Heart right ventricle (tissue), 16 donors: ENCODE results near the gene STK26. TPM values are rescaled to one million over a fixed set of nuclear protein-coding genes. Genes with fewer than 3 reads are reported as not detected.

Source experiments
- ATAC-seq, 8 donors: fragments of 200-7000 bp; cut with Tn5 transposase; one replicate each; pipeline ENCODE4 v1.9.1; 2020; ENCODE audit warnings: mild to moderate bottlenecking in 8 of 8, moderate library complexity in 8 of 8, moderate number of reproducible peaks in 1 of 8
- DNase-seq, 2 donors: peaks; one replicate each; pipeline ENCODE4 v3.0.0-alpha.2; 2020
- H3K27ac ChIP-seq, 10 donors: fragments of 200-600 bp; sonication (generic) in 2 of 10; one replicate each; pipeline versions ENCODE4 v1.5.0 to v1.8.0; 2020 to 2022; ENCODE audit warnings: mild to moderate bottlenecking in 3 of 10
- H3K27me3 ChIP-seq, 7 donors: fragments of 200-600 bp; one replicate each; pipeline ENCODE4 v1.8.0; 2021 to 2022; ENCODE audit warnings: mild to moderate bottlenecking in 2 of 7
- H3K36me3 ChIP-seq, 9 donors: fragments of 200-600 bp; sonication (generic) in 1 of 9; one replicate each; pipeline versions ENCODE4 v1.5.0 to v1.8.0; 2020 to 2022; ENCODE audit warnings: mild to moderate bottlenecking in 2 of 9
- H3K4me1 ChIP-seq, 9 donors: fragments of 200-600 bp; sonication (generic) in 1 of 9; one replicate each; pipeline versions ENCODE4 v1.5.0 to v1.8.0; 2020 to 2022; ENCODE audit warnings: mild to moderate bottlenecking in 4 of 9
- H3K4me3 ChIP-seq, 10 donors: fragments of 200-600 bp; sonication (generic) in 2 of 10; one replicate each; pipeline versions ENCODE4 v1.5.0 to v1.8.0; 2020 to 2022; ENCODE audit warnings: mild to moderate bottlenecking in 7 of 10, moderate library complexity in 2 of 10
- H3K9me3 ChIP-seq, 11 donors: fragments of 200-600 bp in 10 of 11; sonication (generic) in 2 of 11; one replicate each; pipeline versions ENCODE4 v1.5.0 to v1.8.0; 2013 to 2022; ENCODE audit warnings: mild to moderate bottlenecking in 2 of 11, control low read depth in 1 of 11, moderate library complexity in 1 of 11
- WGBS, 2 donors: extraction: QIAGEN DNeasy Blood & Tissue Kit; methylation state at CpG; one replicate each; pipeline ENCODE4 v1.1.7; 2013; ENCODE audit warnings: inconsistent platforms in 1 of 2; 5-methylcytosine and 5-hydroxymethylcytosine counted together
- intact Hi-C, 10 donors: fragments of 100-400 bp; cut with DNase I; formaldehyde crosslinking; loops; one replicate each; pipeline versions ENCODE4 v1.11.1 to v1.14.2; 2022
- polyA plus RNA-seq, 2 donors: library from polyadenylated mRNA; stranded (reverse); fragments of 200-250 nt; gene quantifications; one replicate each; pipeline ENCODE4 v1.2.3, GENCODE V29; 2013
- total RNA-seq, 10 donors: library from RNA; stranded (reverse); fragmentation: NEBNext Ultra II Directional in 3 of 10; extraction: Animal tissue kit (Norgen Biotek cat#: 25700) in 3 of 10; gene quantifications; one replicate each; pipeline versions ENCODE4 v1.2.1 to v1.2.4, GENCODE V29; 2021 to 2023
- TF ChIP-seq, protein P1 (sequence below), 9 donors: fragments of 200-600 bp; sonication (generic) in 2 of 9; IDR thresholded peaks; one replicate each; pipeline versions ENCODE4 v1.5.0 to v1.8.0; 2021 to 2022; ENCODE audit warnings: antibody characterized with exemption in 9 of 9, mild to moderate bottlenecking in 5 of 9, moderate library complexity in 1 of 9
- donor health status: Arrhythmogenic right ventricular cardiomyopathy.
- donor health status: ischemic (EF 13 %, LVEDD 7.1; RV severe dilation, severe dysfunction).
- donor health status: healthy with polysubstance abuse.
- donor health status: DM: no; HTN: yes; CAD: no.
- donor health status: DM: no; HTN: no; CAD: no.
- donor health status: ischemic (EF 25% LVEDD 6.9; RV normal size, moderate dysfunction).
- donor health status: ischemic (EF 25% LVEDD 5.7; RV mildly dilated, moderate dysfunction).
- donor health status: healthy.
- donor health status: DM: yes; HTN: yes; CAD: no.
- donor health status: Ischemic cardiomyopathy.
- donor health status: ischemic (EF 35%, LVEDD 5.7; RV mildly dilated, moderate dysfunction).
- donor health status: nonischemic (EF 11% LVEDD 7.7; RV severe dilation, severe dysfunction).
- donor health status: DM: yes; HTN: yes; CAD: no.
- donor health status: PGD.
- donor health status: ischemic (EF 29% LVEDD 5.4; RV normal size, mild dysfunction).
- donor health status: nonischemic (EF 23%, LVEDD 6.1; RV moderate dilation, normal function).

STK26 gene
- total and polyA plus RNA-seq, 12 donors: 0.54 to 3.3 (median 1.0) TPM

DNA sequence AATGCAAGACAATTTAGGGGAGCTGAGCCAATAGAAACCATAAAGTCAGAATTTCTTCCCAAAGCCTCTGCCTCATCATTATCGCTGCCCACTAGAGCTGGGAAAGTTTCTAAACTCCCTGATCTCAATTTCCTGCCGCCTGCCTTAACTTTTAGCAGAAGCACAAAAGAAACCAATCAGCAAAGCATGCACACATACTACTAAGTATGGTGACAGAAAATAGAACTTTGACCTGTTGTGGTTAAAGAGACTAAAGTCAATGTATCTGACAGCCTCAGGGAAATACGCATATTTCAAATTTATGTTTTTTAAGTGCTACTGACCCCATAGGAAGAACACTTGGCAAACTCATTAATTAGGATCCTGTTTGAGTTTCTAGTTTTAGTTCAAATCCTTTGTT, 10.1 kb downstream of the STK26 start:
- Histone ChIP-seq H3K36me3 (no peaks in the 10 kb centered on the region), H3K4me3 (no peak overlapping the region), H3K27ac (no peak overlapping the region), H3K9me3 (no peaks in the 10 kb centered on the region), H3K27me3 (peaks cover 0 to 40% (median 0%) of the 10 kb centered on the region in 7 donors), H3K4me1 (no peaks in the 10 kb centered on the region)
- TF ChIP-seq, protein P1, sequence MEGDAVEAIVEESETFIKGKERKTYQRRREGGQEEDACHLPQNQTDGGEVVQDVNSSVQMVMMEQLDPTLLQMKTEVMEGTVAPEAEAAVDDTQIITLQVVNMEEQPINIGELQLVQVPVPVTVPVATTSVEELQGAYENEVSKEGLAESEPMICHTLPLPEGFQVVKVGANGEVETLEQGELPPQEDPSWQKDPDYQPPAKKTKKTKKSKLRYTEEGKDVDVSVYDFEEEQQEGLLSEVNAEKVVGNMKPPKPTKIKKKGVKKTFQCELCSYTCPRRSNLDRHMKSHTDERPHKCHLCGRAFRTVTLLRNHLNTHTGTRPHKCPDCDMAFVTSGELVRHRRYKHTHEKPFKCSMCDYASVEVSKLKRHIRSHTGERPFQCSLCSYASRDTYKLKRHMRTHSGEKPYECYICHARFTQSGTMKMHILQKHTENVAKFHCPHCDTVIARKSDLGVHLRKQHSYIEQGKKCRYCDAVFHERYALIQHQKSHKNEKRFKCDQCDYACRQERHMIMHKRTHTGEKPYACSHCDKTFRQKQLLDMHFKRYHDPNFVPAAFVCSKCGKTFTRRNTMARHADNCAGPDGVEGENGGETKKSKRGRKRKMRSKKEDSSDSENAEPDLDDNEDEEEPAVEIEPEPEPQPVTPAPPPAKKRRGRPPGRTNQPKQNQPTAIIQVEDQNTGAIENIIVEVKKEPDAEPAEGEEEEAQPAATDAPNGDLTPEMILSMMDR (IDR thresholded peaks at IDR 0.05): no peak
- intact Hi-C loops: no loop called here
- DNase-seq (no peak), ATAC-seq (no peak)
- 80 to 81% methylated on average over 3 of the region's 3 CpGs for WGBS, 2 donors

DNA sequence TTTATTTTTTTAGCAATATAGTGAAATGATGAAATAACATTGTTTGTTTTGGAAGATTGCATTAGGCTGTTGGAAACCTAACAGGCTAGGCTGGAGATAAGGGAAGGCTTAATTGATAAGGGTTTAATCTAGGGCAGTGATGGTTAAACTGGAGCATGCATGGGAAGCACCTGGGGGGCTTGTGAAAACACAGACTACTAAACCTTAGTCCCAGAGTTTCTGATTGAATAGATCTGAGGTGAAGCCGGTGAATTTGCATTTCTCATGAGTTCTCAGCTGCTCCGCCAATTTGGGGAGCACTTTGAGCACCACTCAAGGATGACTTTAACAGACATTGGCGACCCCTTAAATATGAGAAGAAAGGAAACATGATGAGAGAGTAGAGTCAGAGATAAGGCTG, 11.5 kb downstream of the STK26 start:
- Histone ChIP-seq H3K36me3 (no peaks in the 10 kb centered on the region), H3K9me3 (no peaks in the 10 kb centered on the region), H3K4me3 (no peak overlapping the region), H3K27ac (no peak overlapping the region), H3K27me3 (peaks cover 0 to 54% (median 0%) of the 10 kb centered on the region in 7 donors), H3K4me1 (no peaks in the 10 kb centered on the region)
- ATAC-seq (no peak), DNase-seq (no peak)
- intact Hi-C loops: loop anchor here in 1 of 10 donors (5.0 kb wide), 1 partner anchor 697 kb away; no protein-coding TSS in a partner anchor
- 89 to 94% methylated on average over 3 of the region's 3 CpGs for WGBS, 2 donors
- TF ChIP-seq, protein P1 (IDR thresholded peaks at IDR 0.05): no peak

DNA sequence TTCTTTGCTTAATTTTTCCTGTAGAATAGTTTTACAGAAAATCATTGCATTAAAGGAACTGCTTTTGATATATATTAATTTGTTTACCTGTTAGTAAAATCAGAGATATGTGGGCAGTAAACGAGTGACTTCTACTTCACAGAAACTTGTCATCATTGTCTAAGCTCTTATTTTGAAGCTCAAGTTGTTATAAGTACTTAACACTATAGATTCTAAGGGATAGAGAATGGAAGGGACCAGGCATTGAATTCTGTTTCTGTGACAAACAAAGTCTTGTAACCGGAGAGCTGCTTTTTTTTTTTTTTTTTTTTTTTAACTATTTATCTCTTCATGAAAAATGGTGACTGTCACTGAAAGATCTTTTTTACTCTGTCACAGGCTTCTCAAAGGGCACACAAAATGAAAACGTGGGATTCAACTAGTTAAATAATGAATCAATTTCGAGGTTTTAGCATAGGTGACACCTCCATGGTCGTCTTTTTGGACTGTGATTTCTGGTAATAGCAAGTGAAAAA, 14.4 kb downstream of the STK26 start:
- Histone ChIP-seq H3K27me3 (peaks cover 0 to 66% (median 0%) of the 10 kb centered on the region in 7 donors), H3K36me3 (no peaks in the 10 kb centered on the region), H3K4me3 (no peak overlapping the region), H3K4me1 (no peaks in the 10 kb centered on the region), H3K9me3 (no peaks in the 10 kb centered on the region), H3K27ac (no peak overlapping the region)
- TF ChIP-seq, protein P1 (IDR thresholded peaks at IDR 0.05): no peak
- DNase-seq (no peak), ATAC-seq (no peak)
- 63 to 71% methylated on average over 5 of the region's 5 CpGs for WGBS, 2 donors
- intact Hi-C loops: loop anchor here in 1 of 10 donors (5.0 kb wide), 1 partner anchor 700 kb away; no protein-coding TSS in a partner anchor

DNA sequence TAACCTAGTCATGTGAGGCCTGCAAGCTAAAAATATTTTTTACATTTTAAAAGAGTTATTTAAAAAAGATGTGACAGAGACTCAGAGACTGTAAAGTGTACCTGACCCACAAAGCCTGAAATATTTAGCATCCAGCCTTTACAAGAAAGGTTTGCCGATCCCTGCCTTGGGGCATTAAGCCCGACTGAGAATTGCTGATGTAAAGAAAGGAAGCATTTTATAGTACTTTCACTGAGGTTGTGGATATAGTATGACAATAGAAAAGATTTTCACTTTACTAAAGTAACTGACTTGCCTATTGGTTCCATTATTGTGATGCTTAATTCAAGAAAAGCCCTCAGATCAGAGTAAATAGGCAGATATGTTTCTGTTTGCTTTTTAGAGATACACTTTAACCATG, 17.0 kb downstream of the STK26 start:
- DNase-seq: no peak
- no peak overlapping the region for H3K4me3 ChIP-seq
- ATAC-seq: no peak
- H3K27ac ChIP-seq: no peak overlapping the region
- intact Hi-C loops: no loop called here
- H3K9me3 ChIP-seq: no peaks in the 10 kb centered on the region
- no peaks in the 10 kb centered on the region for H3K4me1 ChIP-seq
- no peaks in the 10 kb centered on the region for H3K36me3 ChIP-seq
- H3K27me3 ChIP-seq: peaks cover 0 to 81% (median 0%) of the 10 kb centered on the region in 7 donors
- TF ChIP-seq, protein P1 (IDR thresholded peaks at IDR 0.05): no peak
- 90% methylated on average over 2 of the region's 2 CpGs for WGBS, 2 donors
